NT2/D1 (cell line): ENCODE measurements around the gene CLK2.
"Not testable (repeated sequence)": the region's sequence is repeated elsewhere in the genome, so short reads cannot be mapped to it uniquely, and the experiment has no call there.

Experiments used
- DNase-seq: peaks from one replicate; pipeline ENCODE4 v3.0.0-alpha.2; 2011; ENCODE audit warnings: low read depth, low spot score
- H3K27me3 ChIP-seq: 2 replicates; pipeline ENCODE4 v1.6.0; 2011; ENCODE audit warnings: mild to moderate bottlenecking; ENCODE audit not compliant: insufficient read length, insufficient read depth
- H3K36me3 ChIP-seq: 2 replicates; pipeline ENCODE4 v1.6.1; 2011; ENCODE audit warnings: mild to moderate bottlenecking, low read length, mixed read lengths; ENCODE audit not compliant: insufficient read depth, insufficient read length
- H3K4me1 ChIP-seq: 2 replicates; pipeline ENCODE4 v1.5.1; 2011; ENCODE audit not compliant: insufficient read depth, insufficient read length
- H3K4me3 ChIP-seq: 2 replicates; pipeline ENCODE4 v1.5.1; 2011; ENCODE audit warnings: low read depth; ENCODE audit not compliant: insufficient read length
- H3K9ac ChIP-seq: 2 replicates; pipeline ENCODE4 v1.6.0; 2011; ENCODE audit warnings: low read depth; ENCODE audit not compliant: insufficient read length
- H3K9me3 ChIP-seq: 2 replicates; pipeline ENCODE4 v1.5.1; 2011; ENCODE audit warnings: mild to moderate bottlenecking, low read length; ENCODE audit not compliant: insufficient read depth
- SUZ12 ChIP-seq: IDR thresholded peaks from 2 replicates; pipeline ENCODE4 v1.6.1; 2011; ENCODE audit not compliant: insufficient read length, insufficient read depth; ENCODE audit errors: extremely low read depth
- YY1 ChIP-seq: IDR thresholded peaks from 2 replicates; pipeline ENCODE4 v1.6.1; 2011; ENCODE audit not compliant: insufficient read length, insufficient read depth
- ZNF274 ChIP-seq: IDR thresholded peaks from 2 replicates; pipeline ENCODE4 v1.6.1; 2011; ENCODE audit warnings: mild to moderate bottlenecking, low read depth, low read length

Gene CLK2

GRCh38 chr1:155231302-155231701 is 42.0 kb downstream of the CLK2 start:
- DNase-seq, H3K27me3 ChIP-seq, H3K9ac ChIP-seq, H3K9me3 ChIP-seq, H3K4me3 ChIP-seq, H3K4me1 ChIP-seq: not testable (repeated sequence)
- peaks cover 18% of the 10 kb centered on the region for H3K36me3 ChIP-seq

GRCh38 chr1:155228096-155228427 is 45.2 kb downstream of the CLK2 start:
- peaks cover 5% of the 10 kb centered on the region for H3K4me1 ChIP-seq
- no peaks in the 10 kb centered on the region for H3K27me3 ChIP-seq
- no peak for TF ChIP-seq YY1
- TF ChIP-seq SUZ12: no peak
- no peak for TF ChIP-seq ZNF274
- no peak for DNase-seq
- peak overlapping the region; percentile 92 for H3K9ac ChIP-seq
- H3K36me3 ChIP-seq: peaks cover 25% of the 10 kb centered on the region
- H3K4me3 ChIP-seq: peak overlapping the region; percentile 48
- no peaks in the 10 kb centered on the region for H3K9me3 ChIP-seq

GRCh38 chr1:155227261-155228095 is 45.8 kb downstream of the CLK2 start:
- peak; percentile 100 for DNase-seq
- H3K9me3 ChIP-seq: no peaks in the 10 kb centered on the region
- no peaks in the 10 kb centered on the region for H3K27me3 ChIP-seq
- peak overlapping the region; percentile 97 for H3K9ac ChIP-seq
- peaks cover 23% of the 10 kb centered on the region for H3K36me3 ChIP-seq
- TF ChIP-seq SUZ12: no peak
- peak; percentile 31 for TF ChIP-seq YY1
- H3K4me1 ChIP-seq: peaks cover 5% of the 10 kb centered on the region
- H3K4me3 ChIP-seq: peak overlapping the region; percentile 86

GRCh38 chr1:155226910-155227260 is 46.4 kb downstream of the CLK2 start:
- Histone ChIP-seq H3K4me3 (peak overlapping the region; percentile 86), H3K27me3 (no peaks in the 10 kb centered on the region), H3K36me3 (peaks cover 22% of the 10 kb centered on the region), H3K4me1 (peaks cover 5% of the 10 kb centered on the region), H3K9ac (peak overlapping the region; percentile 97), H3K9me3 (no peaks in the 10 kb centered on the region)
- no peak for DNase-seq
- TF ChIP-seq YY1: no peak
- no peak for TF ChIP-seq SUZ12
- no peak for TF ChIP-seq ZNF274

GRCh38 chr1:155226188-155226909 is 47.0 kb downstream of the CLK2 start:
- Histone ChIP-seq H3K4me3 (peak overlapping the region; percentile 86), H3K4me1 (peaks cover 5% of the 10 kb centered on the region), H3K27me3 (no peaks in the 10 kb centered on the region), H3K36me3 (peaks cover 24% of the 10 kb centered on the region), H3K9ac (peak overlapping the region; percentile 97), H3K9me3 (no peaks in the 10 kb centered on the region)
- TF ChIP-seq SUZ12: no peak
- TF ChIP-seq YY1: no peak
- TF ChIP-seq ZNF274: no peak
- DNase-seq: peak; percentile 87

- H3K4me1 ChIP-seq, DNase-seq, H3K9me3 ChIP-seq, H3K27me3 ChIP-seq: not testable (repeated sequence)
- peak overlapping the region; percentile 81 for H3K9ac ChIP-seq
- H3K4me3 ChIP-seq: peak overlapping the region; percentile 17
- H3K36me3 ChIP-seq: peaks cover 28% of the 10 kb centered on the region
Observed at GRCh38 chr1:155225404-155225759, 47.9 kb downstream of the CLK2 start.

- no peaks in the 10 kb centered on the region for H3K27me3 ChIP-seq
Observed at GRCh38 chr1:155223047-155223446, 50.3 kb downstream of the CLK2 start.

GRCh38 chr1:155220211-155220965 is 52.9 kb downstream of the CLK2 start:
- H3K9ac ChIP-seq, H3K9me3 ChIP-seq, H3K4me3 ChIP-seq, H3K27me3 ChIP-seq, H3K4me1 ChIP-seq, DNase-seq: not testable (repeated sequence)
- peaks cover 44% of the 10 kb centered on the region for H3K36me3 ChIP-seq

More at GRCh38 chr1:155223047-155223446, 50.3 kb downstream of the CLK2 start:
- no peaks in the 10 kb centered on the region for H3K9me3 ChIP-seq
- no peak overlapping the region for H3K9ac ChIP-seq
- TF ChIP-seq ZNF274 (no peak), SUZ12 (no peak), YY1 (no peak)
- peaks cover 5% of the 10 kb centered on the region for H3K4me1 ChIP-seq
- H3K4me3 ChIP-seq: no peak overlapping the region
- DNase-seq: no peak
- H3K36me3 ChIP-seq: peaks cover 28% of the 10 kb centered on the region
